ENCODE results near the gene ASB16.

DNA sequence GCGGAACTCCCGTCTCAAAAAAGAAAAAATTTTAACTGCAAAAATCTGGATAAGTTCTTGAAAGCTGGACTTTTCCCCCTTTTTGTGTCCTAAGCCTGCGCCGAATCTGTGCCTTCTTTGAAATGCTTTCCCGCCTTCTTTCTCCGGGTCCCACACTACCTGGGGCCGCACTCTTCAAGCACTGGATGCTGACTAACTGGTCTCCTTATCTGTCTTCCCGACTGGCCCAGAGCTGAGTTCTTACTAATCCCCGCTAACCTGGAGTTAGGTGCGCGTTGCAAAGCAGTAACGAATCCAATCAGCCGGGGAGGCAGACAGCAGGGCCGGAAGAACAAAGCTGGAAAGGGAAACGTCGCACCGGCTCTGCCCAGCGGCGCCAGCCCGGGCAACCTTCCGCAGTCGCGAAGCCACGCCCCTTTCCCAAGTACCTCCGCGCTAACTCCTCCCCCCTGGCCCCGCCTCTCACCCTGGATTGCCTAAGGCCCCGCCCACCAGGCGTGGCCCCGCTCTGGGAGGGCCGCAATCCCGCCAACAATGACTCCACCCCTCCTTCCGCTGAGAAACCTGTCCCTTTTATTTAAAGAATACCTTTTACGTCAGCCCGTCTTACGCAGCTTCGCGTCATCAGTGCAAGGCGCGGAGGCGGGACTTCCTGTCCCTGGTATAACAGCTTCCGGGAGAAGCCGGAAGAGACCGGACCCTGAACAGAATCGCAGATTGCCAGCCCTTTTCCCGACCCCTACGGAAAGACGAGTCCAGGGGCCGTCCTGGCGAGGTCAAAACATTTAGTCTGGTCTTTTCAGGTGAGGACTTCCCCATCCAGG is 16.0 kb downstream of the ASB16 start, which contains the start of gene TMUB2:
- TF ChIP-seq, protein P1, sequence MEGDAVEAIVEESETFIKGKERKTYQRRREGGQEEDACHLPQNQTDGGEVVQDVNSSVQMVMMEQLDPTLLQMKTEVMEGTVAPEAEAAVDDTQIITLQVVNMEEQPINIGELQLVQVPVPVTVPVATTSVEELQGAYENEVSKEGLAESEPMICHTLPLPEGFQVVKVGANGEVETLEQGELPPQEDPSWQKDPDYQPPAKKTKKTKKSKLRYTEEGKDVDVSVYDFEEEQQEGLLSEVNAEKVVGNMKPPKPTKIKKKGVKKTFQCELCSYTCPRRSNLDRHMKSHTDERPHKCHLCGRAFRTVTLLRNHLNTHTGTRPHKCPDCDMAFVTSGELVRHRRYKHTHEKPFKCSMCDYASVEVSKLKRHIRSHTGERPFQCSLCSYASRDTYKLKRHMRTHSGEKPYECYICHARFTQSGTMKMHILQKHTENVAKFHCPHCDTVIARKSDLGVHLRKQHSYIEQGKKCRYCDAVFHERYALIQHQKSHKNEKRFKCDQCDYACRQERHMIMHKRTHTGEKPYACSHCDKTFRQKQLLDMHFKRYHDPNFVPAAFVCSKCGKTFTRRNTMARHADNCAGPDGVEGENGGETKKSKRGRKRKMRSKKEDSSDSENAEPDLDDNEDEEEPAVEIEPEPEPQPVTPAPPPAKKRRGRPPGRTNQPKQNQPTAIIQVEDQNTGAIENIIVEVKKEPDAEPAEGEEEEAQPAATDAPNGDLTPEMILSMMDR (conservative IDR thresholded peaks at IDR 0.05 in 1 of 2, IDR thresholded peaks at IDR 0.05 in 1 of 2; ENCODE audit: low read depth in 1 of 2, low read length in 2 of 2) = no peak
- no peak for TF ChIP-seq EZH2 (IDR thresholded peaks at IDR 0.05; ENCODE audit: low read length, missing control alignments)
